ENCODE results near the gene HOMEZ. TPM values are rescaled to one million over a fixed set of nuclear protein-coding genes. Genes with fewer than 3 reads are reported as not detected.

HOMEZ gene
- polyA plus RNA-seq, 1 of the 3 experiments (the other 2 are of a cell fraction): 7.7 TPM

DNA sequence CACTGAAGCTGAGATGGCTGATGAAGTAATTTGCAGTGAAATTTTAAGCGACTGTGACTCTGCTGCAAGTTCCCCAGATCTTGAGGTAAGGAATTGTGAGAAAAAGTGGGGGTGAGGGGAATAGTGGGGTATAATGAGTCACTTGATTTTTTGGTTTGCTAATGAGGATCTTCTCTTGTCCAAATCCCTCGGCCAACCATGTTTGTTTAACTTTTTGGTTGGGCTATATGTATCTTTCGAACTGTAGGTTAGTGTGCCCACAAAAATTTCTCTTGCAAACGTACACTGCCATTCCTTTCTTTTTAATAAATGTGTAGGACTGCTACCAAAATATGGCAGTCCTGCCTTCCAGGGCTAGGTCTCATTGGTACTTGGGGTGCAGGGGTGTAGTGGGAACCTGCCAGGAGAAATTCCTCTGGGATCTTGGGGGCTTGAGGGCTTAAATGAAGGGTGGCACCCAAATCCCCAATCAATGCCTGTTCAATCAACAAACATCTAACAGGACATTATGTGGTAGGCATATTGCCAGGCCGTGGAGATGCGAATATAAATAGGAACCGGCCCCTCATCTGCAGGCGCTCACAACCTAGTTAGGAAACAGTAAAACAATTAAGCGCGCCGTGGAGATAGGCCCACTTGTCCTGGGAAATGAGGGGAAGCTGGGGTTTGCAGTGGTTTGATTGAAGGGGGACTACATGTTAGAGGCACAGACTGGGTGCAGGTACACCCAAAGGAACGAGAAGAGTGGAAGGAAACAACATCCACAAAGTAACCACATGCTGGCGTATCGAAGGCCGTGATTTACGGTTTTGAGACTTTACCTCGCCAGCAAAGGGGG lies 34.0 kb upstream of the HOMEZ start:
- H3K27me3 ChIP-seq (ENCODE audit: insufficient read depth): no peaks in the 10 kb centered on the region
- no peaks in the 10 kb centered on the region for H3K9me2 ChIP-seq
- peaks cover 63% of the 10 kb centered on the region for H3K79me2 ChIP-seq (ENCODE audit: insufficient read depth)
- H3F3A ChIP-seq (replicated peaks; ENCODE audit: insufficient read depth): peaks cover 40% of the 10 kb centered on the region
- TF ChIP-seq SMC3 (IDR thresholded peaks at IDR 0.05; ENCODE audit: low read depth, low read length) (no peak), JUND (IDR thresholded peaks at IDR 0.05) (no peak), RCOR1 (IDR thresholded peaks at IDR 0.05; ENCODE audit: low read length) (no peak), GATA2 (CRISPR knock-in tag; IDR thresholded peaks at IDR 0.05) (no peak), MEF2A (IDR thresholded peaks at IDR 0.05; ENCODE audit: borderline replicate concordance, low read depth) (no peak)
- ChIA-PET CTCF (interaction anchor here (0.7 to 13.2 kb wide), 9 partner anchors 9 to 240 kb away, joined by 3 to 179 read pairs (median 3); partner anchors contain the start of genes BCL2L2, CMTM5, HOMEZ and PPP1R3E), POLR2A (interaction anchor here (1.0 to 3.5 kb wide), 8 partner anchors 9 to 45 kb away, joined by 4 to 34 read pairs (median 10); partner anchors contain the start of genes BCL2L2, EFS, HOMEZ and PPP1R3E)
- no peaks in the 10 kb centered on the region for H4K20me1 ChIP-seq (ENCODE audit: insufficient read depth)
- H3K9me3 ChIP-seq: no peaks in the 10 kb centered on the region
- 97% methylated on average over 17 of the region's 17 CpGs for WGBS (ENCODE audit: low lambda C conversion rate)
- DNase-seq: no peak
- peak overlapping the region; percentile 88 to 91 for H3K27ac ChIP-seq (ENCODE audit: low read depth in 2 of 2, low read length in 1 of 2)
- peaks cover 13 to 19% of the 10 kb centered on the region in 2 experiments; a peak in 3 of 4 replicates for H3K4me1 ChIP-seq (ENCODE audit: control insufficient read depth in 1 of 2, insufficient read depth in 2 of 2, low read depth in 1 of 2, low read length in 1 of 2)
- peak overlapping the region; percentile 74 for H2AFZ ChIP-seq (ENCODE audit: low read depth)
- peak overlapping the region; percentile 54 for H3K4me2 ChIP-seq
- peak overlapping the region; percentile 40 to 51; a peak in 3 of 4 replicates for H3K4me3 ChIP-seq (ENCODE audit: low read depth in 2 of 2, low read length in 1 of 2)
- peaks cover 35 to 52% of the 10 kb centered on the region in 2 experiments for H3K36me3 ChIP-seq (replicated peaks in 1 of 2; ENCODE audit: control insufficient read depth in 1 of 2, insufficient read depth in 2 of 2, low read length in 1 of 2)
- peak overlapping the region; percentile 45; the same call in 1 of the 2 replicates for H3K9ac ChIP-seq

DNA sequence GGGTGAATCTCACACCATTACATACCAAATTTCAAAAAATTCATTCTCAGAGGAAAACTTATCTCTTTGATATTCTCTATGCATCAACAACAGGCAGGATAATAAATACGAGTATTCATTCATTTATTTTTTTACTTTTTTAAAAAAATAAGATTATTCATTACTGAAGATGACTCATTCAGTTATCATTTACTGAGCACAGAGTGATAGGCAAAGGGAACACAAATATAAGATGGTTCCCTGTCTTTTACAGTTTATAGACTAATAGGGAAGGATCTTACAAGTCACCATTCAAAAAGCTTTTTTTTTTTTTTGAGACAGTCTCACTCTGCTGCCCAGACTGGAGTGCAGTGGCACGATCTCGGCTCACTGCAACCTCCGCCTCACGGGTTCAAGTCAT lies 30.4 kb upstream of the HOMEZ start:
- H3K4me1 ChIP-seq (ENCODE audit: control insufficient read depth in 1 of 2, insufficient read depth in 2 of 2, low read depth in 1 of 2, low read length in 1 of 2): peaks cover 4 to 10% of the 10 kb centered on the region in 2 experiments; a peak in 1 of 4 replicates
- no peak overlapping the region for H2AFZ ChIP-seq (ENCODE audit: low read depth)
- H4K20me1 ChIP-seq (ENCODE audit: insufficient read depth): peaks cover 4% of the 10 kb centered on the region; the same call in 1 of the 2 replicates
- POLR2A ChIA-PET: no interaction called here
- DNase-seq: no peak
- H3K9me3 ChIP-seq: no peaks in the 10 kb centered on the region
- H3K27ac ChIP-seq (ENCODE audit: low read depth in 2 of 2, low read length in 1 of 2): peak overlapping the region in 1 of 2 experiments; percentile 15; a peak in 1 of 4 replicates
- no peak for TF ChIP-seq GABPA (IDR thresholded peaks at IDR 0.05; ENCODE audit: low read depth)
- TF ChIP-seq MXI1 (IDR thresholded peaks at IDR 0.05; ENCODE audit: low read depth, low read length): no peak
- no peak for TF ChIP-seq FOXJ3 (CRISPR knock-in tag; IDR thresholded peaks at IDR 0.05)
- TF ChIP-seq SMC3 (IDR thresholded peaks at IDR 0.05; ENCODE audit: low read depth, low read length): no peak
- TF ChIP-seq FOSL2 (IDR thresholded peaks at IDR 0.05; ENCODE audit: borderline replicate concordance, low read depth): no peak
- no peak for TF ChIP-seq SIN3A (IDR thresholded peaks at IDR 0.05; ENCODE audit: borderline replicate concordance, low read depth, low read length)
- peaks cover 27 to 48% of the 10 kb centered on the region in 2 experiments for H3K36me3 ChIP-seq (replicated peaks in 1 of 2; ENCODE audit: control insufficient read depth in 1 of 2, insufficient read depth in 2 of 2, low read length in 1 of 2)
- CTCF ChIA-PET: no interaction called here
- no peaks in the 10 kb centered on the region for H3K27me3 ChIP-seq (ENCODE audit: insufficient read depth)
- H3K4me3 ChIP-seq (ENCODE audit: low read depth in 2 of 2, low read length in 1 of 2): no peak overlapping the region
- H3K4me2 ChIP-seq: no peak overlapping the region
- peaks cover 52% of the 10 kb centered on the region for H3K79me2 ChIP-seq (ENCODE audit: insufficient read depth)
- no peaks in the 10 kb centered on the region for H3K9me2 ChIP-seq
- 84% methylated on average over 5 of the region's 5 CpGs for WGBS (ENCODE audit: low lambda C conversion rate)
- H3F3A ChIP-seq (replicated peaks; ENCODE audit: insufficient read depth): peaks cover 47% of the 10 kb centered on the region
- no peak overlapping the region for H3K9ac ChIP-seq

- Histone ChIP-seq H3K9me3 (no peaks in the 10 kb centered on the region), H3K9me2 (no peaks in the 10 kb centered on the region), H2AFZ (ENCODE audit: low read depth) (no peak overlapping the region), H3K4me2 (no peak overlapping the region), H3K4me3 (ENCODE audit: low read depth in 2 of 2, low read length in 1 of 2) (no peak overlapping the region), H3K27me3 (ENCODE audit: insufficient read depth) (no peaks in the 10 kb centered on the region), H3K4me1 (ENCODE audit: control insufficient read depth in 1 of 2, insufficient read depth in 2 of 2, low read depth in 1 of 2, low read length in 1 of 2) (peaks cover 13 to 29% of the 10 kb centered on the region in 2 experiments), H3K27ac (ENCODE audit: low read depth in 2 of 2, low read length in 1 of 2) (no peak overlapping the region), H4K20me1 (ENCODE audit: insufficient read depth) (peaks cover 17% of the 10 kb centered on the region), H3K9ac (no peak overlapping the region), H3K79me2 (ENCODE audit: insufficient read depth) (peaks cover 73% of the 10 kb centered on the region), H3K36me3 (replicated peaks in 1 of 2; ENCODE audit: control insufficient read depth in 1 of 2, insufficient read depth in 2 of 2, low read length in 1 of 2) (peaks cover 41 to 46% of the 10 kb centered on the region in 2 experiments), H3F3A (replicated peaks; ENCODE audit: insufficient read depth) (peaks cover 25% of the 10 kb centered on the region)
- POLR2A ChIA-PET: interaction anchor here (1.1 to 1.6 kb wide), 2 partner anchors 9 to 10 kb away, joined by 3 to 7 read pairs; no protein-coding TSS in a partner anchor
- no peak for DNase-seq
- 63% methylated on average over 1 of the region's 1 CpG for WGBS (ENCODE audit: low lambda C conversion rate)
- CTCF ChIA-PET: interaction anchor here (0.5 to 1.8 kb wide), 7 partner anchors 8 to 72 kb away, joined by 3 to 4 read pairs (median 3); partner anchors contain the start of genes PABPN1 and PPP1R3E
- no peak for TF ChIP-seq SMC3 (IDR thresholded peaks at IDR 0.05; ENCODE audit: low read depth, low read length)
- TF ChIP-seq SIN3A (IDR thresholded peaks at IDR 0.05; ENCODE audit: borderline replicate concordance, low read depth, low read length): no peak
- TF ChIP-seq TAF1 (IDR thresholded peaks at IDR 0.05; ENCODE audit: borderline replicate concordance, low read depth, low read length): no peak
- TF ChIP-seq, protein P1, sequence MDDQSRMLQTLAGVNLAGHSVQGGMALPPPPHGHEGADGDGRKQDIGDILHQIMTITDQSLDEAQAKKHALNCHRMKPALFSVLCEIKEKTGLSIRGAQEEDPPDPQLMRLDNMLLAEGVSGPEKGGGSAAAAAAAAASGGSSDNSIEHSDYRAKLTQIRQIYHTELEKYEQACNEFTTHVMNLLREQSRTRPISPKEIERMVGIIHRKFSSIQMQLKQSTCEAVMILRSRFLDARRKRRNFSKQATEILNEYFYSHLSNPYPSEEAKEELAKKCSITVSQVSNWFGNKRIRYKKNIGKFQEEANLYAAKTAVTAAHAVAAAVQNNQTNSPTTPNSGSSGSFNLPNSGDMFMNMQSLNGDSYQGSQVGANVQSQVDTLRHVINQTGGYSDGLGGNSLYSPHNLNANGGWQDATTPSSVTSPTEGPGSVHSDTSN (IDR thresholded peaks at IDR 0.05): no peak
- TF ChIP-seq POLR2AphosphoS5 (IDR thresholded peaks at IDR 0.05; ENCODE audit: low read depth, low read length): no peak
- no peak for TF ChIP-seq RAD21 (IDR thresholded peaks at IDR 0.05; ENCODE audit: low read length)
- TF ChIP-seq USF2 (IDR thresholded peaks at IDR 0.05; ENCODE audit: borderline replicate concordance, low read depth, low read length): no peak
- TF ChIP-seq RCOR1 (IDR thresholded peaks at IDR 0.05; ENCODE audit: low read length): no peak
- TF ChIP-seq ELF1 (IDR thresholded peaks at IDR 0.05): no peak
- no peak for TF ChIP-seq MXI1 (IDR thresholded peaks at IDR 0.05; ENCODE audit: low read depth, low read length)
- no peak for TF ChIP-seq JUND (IDR thresholded peaks at IDR 0.05)
Measured at GRCh38 chr14:23310546-23310945, 24.6 kb upstream of the HOMEZ start.
